GM19467 (cell line): ENCODE results near the gene SORL1.
A peak's percentile ranks its signal among the peaks of the same experiment; 100 is the strongest.
"Not testable (repeated sequence)": the region's sequence is repeated elsewhere in the genome, so short reads cannot be mapped to it uniquely, and the experiment has no call there.

Source experiments
- ATAC-seq: cut with Tn5 transposase; IDR thresholded peaks from one replicate; pipeline ENCODE4 v1.9.1; 2021; ENCODE audit warnings: mild to moderate bottlenecking, moderate library complexity; ENCODE audit not compliant: unreplicated experiment

The SORL1 gene, protein sequence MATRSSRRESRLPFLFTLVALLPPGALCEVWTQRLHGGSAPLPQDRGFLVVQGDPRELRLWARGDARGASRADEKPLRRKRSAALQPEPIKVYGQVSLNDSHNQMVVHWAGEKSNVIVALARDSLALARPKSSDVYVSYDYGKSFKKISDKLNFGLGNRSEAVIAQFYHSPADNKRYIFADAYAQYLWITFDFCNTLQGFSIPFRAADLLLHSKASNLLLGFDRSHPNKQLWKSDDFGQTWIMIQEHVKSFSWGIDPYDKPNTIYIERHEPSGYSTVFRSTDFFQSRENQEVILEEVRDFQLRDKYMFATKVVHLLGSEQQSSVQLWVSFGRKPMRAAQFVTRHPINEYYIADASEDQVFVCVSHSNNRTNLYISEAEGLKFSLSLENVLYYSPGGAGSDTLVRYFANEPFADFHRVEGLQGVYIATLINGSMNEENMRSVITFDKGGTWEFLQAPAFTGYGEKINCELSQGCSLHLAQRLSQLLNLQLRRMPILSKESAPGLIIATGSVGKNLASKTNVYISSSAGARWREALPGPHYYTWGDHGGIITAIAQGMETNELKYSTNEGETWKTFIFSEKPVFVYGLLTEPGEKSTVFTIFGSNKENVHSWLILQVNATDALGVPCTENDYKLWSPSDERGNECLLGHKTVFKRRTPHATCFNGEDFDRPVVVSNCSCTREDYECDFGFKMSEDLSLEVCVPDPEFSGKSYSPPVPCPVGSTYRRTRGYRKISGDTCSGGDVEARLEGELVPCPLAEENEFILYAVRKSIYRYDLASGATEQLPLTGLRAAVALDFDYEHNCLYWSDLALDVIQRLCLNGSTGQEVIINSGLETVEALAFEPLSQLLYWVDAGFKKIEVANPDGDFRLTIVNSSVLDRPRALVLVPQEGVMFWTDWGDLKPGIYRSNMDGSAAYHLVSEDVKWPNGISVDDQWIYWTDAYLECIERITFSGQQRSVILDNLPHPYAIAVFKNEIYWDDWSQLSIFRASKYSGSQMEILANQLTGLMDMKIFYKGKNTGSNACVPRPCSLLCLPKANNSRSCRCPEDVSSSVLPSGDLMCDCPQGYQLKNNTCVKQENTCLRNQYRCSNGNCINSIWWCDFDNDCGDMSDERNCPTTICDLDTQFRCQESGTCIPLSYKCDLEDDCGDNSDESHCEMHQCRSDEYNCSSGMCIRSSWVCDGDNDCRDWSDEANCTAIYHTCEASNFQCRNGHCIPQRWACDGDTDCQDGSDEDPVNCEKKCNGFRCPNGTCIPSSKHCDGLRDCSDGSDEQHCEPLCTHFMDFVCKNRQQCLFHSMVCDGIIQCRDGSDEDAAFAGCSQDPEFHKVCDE (N-terminal part only)

DNA sequence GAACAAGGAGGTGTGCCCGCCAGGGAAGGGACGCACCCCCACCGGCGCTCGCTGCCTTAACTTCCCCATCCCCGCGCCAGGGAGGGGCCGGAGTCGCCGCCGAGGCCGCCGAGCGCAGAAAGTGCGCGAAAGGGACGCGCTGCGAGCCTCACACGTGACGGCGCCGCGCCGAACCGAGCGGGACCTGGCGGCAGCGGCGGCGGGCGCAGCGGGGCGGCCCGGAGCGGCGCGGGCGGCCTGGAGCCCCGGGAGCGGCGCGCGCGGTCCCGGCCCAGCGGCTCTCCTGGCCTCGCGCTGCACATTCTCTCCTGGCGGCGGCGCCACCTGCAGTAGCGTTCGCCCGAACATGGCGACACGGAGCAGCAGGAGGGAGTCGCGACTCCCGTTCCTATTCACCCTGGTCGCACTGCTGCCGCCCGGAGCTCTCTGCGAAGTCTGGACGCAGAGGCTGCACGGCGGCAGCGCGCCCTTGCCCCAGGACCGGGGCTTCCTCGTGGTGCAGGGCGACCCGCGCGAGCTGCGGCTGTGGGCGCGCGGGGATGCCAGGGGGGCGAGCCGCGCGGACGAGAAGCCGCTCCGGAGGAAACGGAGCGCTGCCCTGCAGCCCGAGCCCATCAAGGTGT lies at the start of gene SORL1:
Gene SORL1, plus strand, starts transcription at position 329 of the 623 bp plus-strand sequence. Its CDS starts 18 bp downstream, at position 347.
- peak; percentile 44 for ATAC-seq

DNA sequence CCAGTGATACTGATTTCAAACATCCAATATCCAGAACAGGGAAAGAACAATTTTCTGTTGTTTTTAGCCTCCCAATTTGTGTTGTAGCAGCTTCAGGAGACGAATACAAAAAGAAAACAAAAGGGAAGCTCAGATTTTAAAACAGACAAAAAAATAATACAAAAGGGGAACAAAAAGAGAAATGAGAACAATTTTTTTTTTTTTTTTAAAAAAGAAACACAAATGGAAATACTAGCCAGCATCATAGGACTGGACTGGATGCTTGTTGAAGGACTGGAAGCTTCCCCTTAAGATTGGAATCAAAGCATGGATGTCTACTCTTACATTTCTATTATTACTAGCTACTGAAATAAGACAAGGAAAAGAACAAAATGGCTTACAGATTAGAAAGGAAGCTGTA lies 46.5 kb upstream of the SORL1 start:
- ATAC-seq: no peak

DNA sequence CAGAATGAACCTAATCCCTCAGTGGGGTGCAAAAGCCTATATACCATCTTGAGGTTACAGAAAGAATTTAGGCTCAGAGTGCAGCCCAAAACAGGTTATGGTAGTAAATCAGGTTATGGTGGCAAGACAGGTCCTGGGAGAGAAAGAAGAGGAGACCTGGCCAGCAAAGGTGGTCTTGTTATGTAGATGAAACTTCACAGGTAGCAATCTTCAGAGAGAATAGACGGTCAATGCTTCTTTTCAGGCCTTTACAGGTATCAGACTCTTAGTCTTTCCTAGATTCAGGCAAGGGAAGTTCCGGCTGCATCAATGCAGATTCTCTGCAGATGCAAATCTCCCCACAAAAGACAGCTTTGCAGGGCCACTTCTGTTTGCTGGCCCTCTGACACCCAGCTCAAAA lies 45.8 kb upstream of the SORL1 start:
- ATAC-seq: no peak

DNA sequence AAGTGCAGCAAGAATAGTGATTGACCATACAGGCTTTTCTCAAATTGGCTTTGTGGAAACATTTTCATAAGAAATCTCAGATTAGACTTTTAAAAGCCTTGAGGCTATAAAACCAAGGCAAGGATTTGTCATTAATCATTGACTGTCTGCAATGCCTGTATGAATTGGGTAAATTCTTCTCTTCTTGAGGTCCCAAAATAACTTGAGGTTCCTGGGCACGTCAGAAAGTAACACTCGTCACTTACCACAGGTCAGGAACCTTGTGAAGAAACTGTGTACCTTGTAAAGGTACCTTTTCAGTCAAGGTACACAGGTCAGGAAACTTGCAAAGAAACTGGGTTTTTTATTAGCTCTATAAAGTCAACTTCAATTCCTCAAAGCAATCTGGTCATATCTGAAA lies 43.3 kb upstream of the SORL1 start:
- ATAC-seq: no peak

DNA sequence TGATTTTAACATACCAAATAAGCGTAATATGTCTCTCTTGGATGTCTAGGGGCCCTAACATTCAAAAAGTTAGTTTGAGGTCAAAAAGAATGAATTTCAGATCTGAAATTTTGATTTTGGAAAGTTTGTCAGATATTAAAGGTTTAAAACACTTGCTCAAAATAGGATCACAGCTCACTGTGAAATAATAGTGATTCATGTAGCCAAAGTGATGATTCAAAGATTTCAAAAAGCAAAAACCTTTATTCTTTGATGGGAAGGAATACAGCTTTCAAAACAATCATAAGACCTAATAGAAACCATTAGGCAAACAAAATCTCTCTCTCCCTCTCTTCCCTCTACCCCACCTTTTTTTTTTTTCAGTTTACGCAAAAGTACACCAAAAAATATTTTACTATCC lies 42.1 kb upstream of the SORL1 start:
- ATAC-seq: not testable (repeated sequence)

DNA sequence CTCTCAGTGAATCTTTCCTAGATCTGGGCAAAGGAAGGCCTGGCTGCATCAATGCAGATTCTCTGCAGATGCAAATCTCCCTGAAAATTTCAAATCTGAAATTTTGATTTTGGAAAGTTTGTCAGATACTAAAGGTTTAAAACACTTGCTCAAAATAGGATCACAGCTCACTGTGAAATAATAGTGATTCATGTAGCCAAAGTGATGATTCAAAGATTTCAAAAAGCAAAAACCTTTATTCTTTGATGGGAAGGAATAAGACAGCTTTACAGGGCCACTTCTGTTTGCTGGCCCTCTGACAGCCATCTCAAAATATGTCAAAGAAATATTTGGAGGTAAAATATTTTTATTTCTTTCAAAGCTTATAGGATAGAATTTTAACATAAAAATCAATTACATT lies 40.8 kb upstream of the SORL1 start:
- not testable (repeated sequence) for ATAC-seq

DNA sequence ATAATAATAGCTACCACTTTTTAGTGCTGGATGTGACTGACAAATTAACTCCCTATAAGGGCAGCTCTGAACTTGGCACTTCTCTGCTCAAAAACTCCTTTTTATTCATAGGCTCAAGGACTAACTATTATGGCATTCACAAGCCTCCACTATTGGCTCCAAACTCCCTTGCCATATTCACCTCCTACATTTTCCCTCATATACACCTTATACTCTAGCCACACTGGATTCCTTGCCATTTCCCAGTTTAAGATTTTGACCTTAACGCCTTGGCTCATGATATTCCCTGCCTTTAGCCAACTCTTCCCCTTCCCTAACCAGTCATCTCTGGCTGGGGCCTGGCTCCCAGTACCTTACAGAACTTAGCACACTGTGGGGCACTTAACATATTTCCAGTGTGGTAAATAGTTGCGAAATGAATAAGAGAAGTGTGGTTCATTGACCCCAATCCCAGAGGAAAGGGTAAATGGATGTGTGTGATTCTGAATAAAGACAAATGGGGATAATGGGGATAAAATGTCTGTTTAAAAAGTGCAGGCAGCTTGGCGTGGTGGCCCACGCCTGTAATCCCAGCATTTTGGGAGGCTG lies 40.0 kb upstream of the SORL1 start:
- ATAC-seq: no peak

DNA sequence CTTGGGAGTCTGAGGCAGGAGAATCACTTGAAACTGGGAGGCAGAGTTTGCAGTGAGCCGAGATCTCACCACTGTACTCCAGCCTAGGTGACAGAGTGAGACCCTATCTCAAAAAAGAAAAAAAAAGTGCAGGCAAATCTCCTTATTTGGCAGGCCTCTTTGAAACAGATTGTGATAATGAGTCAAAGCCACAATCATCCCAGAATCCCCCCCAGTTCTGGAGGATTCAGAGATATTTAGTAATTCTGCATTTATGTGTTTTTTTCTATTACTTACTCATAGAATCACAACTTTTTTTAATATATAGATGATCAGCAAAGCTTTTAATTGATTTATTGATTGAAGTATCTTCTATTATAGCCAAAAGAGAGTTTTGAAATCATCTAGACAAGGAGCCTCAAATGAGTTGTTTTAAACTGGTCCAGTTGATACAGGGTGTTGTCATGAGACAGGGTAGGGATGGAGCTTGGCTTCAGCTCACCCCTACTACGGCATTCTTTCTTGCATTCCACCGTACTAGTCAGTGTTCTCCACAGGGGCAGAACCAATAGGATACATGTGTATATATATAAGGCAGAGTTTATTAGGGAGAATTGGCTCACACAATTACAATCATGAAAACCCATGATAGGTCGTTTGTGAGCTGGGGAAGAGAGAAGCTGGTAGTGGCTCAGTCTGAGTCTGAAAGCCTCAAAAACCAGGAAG lies 39.3 kb upstream of the SORL1 start:
- no peak for ATAC-seq

DNA sequence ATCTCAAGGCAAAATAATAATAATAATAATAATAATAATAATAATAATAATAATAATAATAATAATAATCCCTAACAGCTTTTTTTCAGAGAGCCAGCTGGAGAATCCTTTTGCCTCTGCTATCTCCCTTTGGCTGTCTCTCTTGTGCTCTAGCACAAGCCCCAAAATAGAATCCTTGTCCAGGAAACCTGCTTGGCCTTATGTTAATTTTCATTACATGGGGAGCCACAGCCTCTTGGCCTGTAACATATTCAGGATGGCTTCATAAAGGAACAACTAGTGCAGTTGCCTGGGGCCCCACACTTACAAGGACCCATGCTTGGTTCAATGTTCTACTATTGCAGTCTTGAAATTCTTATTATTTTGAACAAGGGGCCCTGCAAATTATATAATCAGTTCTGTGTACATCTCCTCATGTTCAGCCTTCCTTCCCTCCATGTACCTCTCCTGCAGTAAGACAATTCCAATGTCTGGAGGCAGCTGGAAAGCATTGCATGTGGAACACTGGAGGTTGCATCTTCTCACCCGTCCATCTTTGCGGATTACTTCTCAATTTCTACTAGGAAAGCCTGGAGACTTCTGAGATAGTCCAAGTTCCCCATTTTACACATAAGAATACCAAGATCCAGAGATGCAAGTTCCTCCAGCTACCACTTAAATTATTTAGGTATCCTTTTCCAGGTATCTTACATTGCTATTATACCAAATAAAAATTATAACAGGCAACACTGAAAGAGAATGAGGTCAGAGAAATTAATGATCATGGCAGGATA lies 37.8 kb upstream of the SORL1 start:
- no peak for ATAC-seq

DNA sequence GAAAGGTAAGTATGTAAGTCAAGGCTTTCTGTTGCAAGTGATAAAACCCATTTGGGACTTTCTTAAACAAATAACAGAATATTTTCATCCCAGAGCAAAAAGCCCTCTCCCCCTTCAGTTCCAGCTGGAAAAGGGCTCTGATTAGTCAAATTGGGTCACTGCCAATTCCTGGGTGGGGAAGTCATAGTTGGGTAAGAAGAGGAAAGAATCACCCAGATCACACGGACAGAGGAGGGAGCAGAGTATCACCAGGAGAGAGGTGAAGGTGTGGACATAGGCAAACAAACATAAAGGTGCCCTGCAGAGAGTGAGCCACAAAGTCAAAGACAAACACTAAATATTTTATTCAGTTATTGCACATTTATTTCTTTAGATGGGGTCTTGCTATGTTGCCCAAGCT lies 36.3 kb upstream of the SORL1 start:
- no peak for ATAC-seq

DNA sequence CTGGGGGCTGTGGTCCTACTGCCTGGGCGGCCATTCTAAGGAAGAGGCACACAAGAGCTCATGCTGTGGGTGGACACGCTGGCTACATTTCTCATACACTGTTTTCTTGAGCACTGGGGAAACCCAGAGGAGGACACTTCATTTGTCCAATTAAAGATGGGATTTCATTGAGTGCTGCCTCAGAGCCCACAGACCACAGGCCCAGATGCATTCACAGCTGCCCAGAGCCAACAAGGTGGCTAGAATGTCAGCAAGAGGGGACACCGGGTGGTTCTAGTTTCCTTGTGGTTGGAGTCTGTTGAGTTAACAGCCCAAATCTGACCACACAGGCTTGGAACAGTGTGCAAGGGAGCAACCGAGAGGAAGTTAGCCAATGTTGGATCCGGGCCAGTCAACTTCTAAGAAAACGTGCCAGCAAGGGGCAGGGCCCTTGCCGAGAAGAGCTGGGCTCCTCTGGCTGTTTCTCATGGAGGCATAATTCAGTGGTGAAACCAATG lies 35.0 kb upstream of the SORL1 start:
- peak; percentile 66 for ATAC-seq

DNA sequence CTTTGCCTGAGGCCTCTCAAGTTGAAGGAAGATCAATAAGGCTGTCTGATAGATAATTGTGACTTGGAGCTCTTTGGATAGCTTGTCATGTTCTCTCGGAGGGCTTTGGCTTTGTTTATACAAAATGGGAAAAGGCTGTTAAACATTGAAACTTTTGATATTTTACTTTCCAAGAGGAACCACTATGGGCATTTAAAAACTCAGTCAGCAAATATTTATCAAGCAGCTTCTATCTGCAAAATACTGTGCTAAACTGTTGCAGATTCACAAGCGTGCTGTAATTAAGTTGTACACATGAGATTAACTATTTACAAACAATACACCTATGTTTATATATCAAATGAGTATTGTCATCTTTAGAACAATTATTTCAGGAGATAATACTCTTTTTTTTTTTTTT lies 34.5 kb upstream of the SORL1 start:
- ATAC-seq: no peak

DNA sequence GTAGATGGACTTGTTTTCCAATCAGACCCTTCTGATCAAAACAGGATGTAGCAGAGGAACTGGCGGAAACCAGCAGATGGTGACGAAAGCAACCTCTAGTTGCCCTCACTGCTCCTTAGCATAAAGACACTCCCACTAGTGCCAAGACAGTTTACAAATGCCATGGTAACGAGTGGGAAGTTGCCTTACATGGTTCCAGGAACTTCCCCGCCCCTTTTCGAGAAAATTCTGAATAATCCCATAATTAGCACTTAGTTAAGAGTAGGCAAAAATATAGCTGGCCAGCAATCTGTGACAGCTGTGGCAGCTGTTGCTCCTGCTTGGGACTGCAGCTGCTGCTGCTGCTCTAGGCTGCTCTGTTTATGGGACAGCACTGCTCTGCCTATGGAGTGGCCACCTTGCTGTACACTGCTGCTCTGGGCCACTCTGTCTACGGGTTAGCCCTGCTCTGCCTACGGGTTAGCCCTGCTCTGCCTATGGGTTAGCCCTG lies 33.4 kb upstream of the SORL1 start:
- ATAC-seq: no peak

DNA sequence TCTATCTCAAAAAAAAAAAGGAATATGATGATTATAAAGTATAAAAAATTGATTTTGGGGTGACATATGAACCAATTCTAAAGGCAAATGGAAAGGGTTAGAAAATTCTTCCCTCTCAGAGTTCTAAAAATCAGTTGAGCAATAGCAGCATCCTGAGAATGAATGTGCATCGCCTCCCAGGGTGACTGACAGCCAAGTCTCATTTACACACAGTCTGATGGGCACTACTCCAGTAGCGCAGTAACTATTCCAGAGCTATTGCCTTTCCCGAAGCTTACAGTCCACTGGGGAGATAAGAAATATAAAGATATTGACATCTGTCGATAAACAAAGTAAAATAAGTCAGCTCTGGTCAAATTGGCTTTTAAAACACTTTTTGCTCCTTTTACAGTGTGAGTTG lies 32.3 kb upstream of the SORL1 start:
- no peak for ATAC-seq

DNA sequence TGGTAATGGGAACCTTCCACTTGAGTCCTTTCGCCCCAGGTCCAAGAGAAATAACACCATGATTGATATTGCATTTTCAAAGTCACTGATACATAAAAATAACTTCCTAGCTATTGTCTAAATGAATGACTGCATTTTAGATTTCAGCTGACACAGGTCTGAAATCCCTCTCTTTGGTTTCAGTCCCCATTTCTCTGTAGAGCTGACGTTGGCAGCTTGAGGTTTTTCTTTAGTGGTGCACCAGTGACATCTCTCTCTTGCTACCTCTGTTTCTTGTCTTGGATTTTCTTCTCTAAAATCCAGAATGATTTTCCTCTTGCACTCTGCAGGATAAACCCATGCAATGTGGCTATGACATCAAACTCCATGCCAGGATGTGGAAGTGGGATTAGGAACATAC lies 31.7 kb upstream of the SORL1 start:
- no peak for ATAC-seq

DNA sequence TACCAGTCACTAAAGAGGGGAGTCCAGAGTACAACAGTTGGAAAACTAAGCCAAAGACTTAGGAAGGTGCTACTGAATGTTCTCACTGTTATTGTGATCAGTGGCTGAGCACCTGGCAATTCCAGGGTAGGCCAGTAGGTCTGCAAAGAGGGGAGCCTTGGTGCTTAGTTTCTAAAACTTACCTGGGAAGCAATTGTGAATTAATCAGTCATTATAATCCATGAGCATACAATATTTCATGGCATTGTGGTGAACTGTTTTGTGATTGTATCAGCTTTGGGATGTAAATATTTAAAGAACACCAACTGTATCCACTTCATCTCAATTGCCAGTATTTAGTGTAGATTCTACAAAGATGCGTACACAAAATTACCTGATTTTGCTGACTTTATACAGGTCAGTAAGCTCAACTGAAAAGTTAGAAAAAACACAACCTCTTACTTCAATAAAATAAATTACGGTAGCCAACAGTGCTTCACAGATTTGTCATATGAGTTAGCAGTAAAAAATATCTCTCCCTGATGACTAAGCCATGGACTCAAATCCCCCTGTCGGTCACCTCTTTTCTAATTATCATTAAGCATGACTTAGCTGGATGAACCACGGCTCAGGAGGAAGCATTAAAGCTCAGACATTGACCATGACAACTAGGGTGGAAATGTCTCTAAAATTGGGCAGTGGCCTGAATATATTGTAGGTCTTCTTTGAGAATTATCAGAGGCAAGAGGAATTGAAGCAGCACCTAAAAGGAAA lies 30.8 kb upstream of the SORL1 start:
- no peak for ATAC-seq

DNA sequence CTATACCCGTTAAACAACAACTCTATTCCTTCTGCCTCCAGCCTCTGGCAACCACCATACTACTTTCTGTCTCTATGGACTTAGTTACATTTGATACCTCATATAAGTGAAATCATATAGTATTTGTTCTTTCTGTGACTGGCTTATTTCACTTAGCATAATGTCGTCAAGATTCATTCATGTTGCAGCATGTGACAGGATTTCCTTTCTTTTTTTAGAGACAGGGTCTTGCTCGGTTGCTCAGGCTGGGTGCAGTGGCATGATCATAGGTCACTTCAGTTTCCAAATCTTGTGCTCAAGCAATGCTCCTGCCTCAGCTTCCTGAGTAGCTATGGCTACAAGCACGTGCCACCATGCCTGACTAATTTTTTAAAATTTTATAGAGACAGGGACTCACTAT lies 29.4 kb upstream of the SORL1 start:
- peak; percentile 49 for ATAC-seq

DNA sequence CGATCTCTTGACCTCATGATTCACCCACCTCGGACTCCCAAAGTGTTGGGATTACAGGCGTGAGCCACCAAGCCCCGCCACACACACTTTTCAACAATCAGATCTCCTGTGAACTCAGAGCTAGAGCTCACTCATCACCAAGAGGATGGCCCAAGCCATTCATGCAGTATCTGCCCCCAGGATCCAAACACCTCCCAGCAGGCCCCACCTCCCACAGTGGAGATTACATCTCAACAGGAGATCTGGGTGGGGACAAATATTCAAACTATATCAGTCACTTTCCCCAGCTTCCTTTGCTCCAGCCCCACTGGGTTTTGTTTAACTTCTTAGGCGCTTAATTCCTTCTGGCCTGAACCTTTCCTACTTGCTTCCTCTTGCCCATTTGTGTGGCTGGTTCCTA lies 26.3 kb upstream of the SORL1 start:
- ATAC-seq: no peak
